Upper lobe of right lung (tissue), 1 donor: ENCODE data around the gene NEUROD2. TPM values are rescaled to one million over a fixed set of nuclear protein-coding genes. Genes with fewer than 3 reads are reported as not detected.

Experiments used
- ATAC-seq: fragments of 200-7000 bp; cut with Tn5 transposase; one replicate; pipeline ENCODE4 v1.9.1; 2020; ENCODE audit warnings: mild to moderate bottlenecking, moderate library complexity
- DNase-seq: peaks from one replicate; pipeline ENCODE4 v3.0.0-alpha.2; 2020
- H3K27ac ChIP-seq: fragments of 200-600 bp; one replicate; pipeline ENCODE4 v1.8.0; 2022
- H3K27me3 ChIP-seq: fragments of 200-600 bp; one replicate; pipeline ENCODE4 v1.8.0; 2022; ENCODE audit warnings: mild to moderate bottlenecking
- H3K36me3 ChIP-seq: fragments of 200-600 bp; one replicate; pipeline ENCODE4 v1.8.0; 2022
- H3K4me1 ChIP-seq: fragments of 200-600 bp; one replicate; pipeline ENCODE4 v1.8.0; 2022
- H3K4me3 ChIP-seq: fragments of 200-600 bp; one replicate; pipeline ENCODE4 v1.8.0; 2022; ENCODE audit warnings: mild to moderate bottlenecking
- H3K9me3 ChIP-seq: fragments of 200-600 bp; one replicate; pipeline ENCODE4 v1.8.0; 2022
- intact Hi-C: fragments of 100-400 bp; cut with DNase I; formaldehyde crosslinking; loops from one replicate; pipeline ENCODE4 v1.11.0; 2022
- total RNA-seq: library from RNA; stranded (reverse); fragmentation: NEBNext Ultra II Directional; extraction: Animal tissue kit (Norgen Biotek cat#: 25700); gene quantifications from one replicate; pipeline ENCODE4 v1.2.1, GENCODE V29; 2021
- TF ChIP-seq, protein P1 (sequence below): fragments of 200-600 bp; IDR thresholded peaks from one replicate; pipeline ENCODE4 v1.8.0; 2022; ENCODE audit warnings: antibody characterized with exemption
- donor health status: DM: no; HTN: yes; CAD: no; lungs with severe emphysema.

NEUROD2 gene
- total RNA-seq, 1 donor from 2014 or later = not detected

DNA sequence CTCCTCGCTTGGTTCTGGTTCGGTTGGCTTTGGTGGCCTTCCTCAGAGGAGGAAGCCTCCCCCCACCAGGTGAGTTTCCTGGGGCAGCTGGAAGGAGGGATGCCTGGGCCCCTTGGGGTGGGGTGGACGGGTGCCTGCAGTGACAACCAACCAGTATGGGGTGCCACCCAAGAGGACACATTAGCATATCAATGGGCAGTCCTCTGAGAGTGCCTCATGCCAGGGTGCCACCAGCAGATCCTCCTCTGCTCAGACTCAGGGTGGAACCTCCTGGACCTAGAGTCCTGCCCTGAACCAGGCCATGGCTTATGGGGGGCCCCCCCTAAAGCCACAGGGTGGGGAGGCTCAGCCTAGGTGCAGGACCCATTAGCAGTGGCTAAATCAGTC lies 21.8 kb upstream of the NEUROD2 start:
- no peaks in the 10 kb centered on the region for H3K4me1 ChIP-seq

DNA sequence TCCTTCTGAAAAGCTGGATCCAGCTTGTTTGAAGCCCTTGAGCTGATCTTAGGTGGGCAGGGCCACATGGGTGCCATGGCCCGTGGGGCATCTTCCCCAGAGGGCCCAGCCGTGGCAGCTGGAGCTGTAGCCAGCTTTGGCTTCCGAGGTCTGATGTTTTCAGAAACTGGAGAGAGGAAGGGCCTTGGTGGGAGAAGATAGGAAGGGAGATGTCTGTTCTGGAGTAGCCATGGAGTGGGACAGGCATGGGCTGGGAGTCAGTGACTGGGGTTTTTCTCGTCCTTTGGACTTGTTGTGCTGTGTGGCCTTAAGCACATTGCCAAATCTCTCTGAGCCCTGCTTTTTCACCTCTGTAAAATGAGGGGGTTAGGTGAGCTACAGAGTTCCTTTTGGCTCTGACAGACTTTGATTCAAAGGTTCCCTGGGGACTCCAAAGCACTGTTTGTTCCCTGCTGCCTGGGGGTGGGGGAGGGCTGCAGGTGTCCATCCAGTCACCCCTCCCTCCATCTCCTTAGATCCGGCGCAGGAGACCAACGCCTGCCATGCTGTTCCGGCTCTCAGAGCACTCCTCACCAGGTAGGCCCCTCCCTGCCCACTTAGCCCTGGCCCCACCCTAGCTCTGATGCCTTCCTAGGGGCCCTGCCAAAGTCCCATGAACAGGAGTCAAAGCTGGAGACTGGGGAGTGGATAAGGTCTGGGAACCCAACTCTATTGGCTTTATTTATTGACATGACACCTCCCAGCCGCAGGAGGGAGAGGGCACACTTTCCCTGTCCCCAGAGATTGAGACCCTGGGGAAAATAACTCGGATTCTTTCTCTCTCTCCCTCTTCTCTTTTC lies 21.2 kb upstream of the NEUROD2 start:
- peak; percentile 88 for DNase-seq
- Histone ChIP-seq H3K27me3 (peaks cover 33% of the 10 kb centered on the region), H3K36me3 (no peaks in the 10 kb centered on the region), H3K27ac (peak overlapping the region; percentile 24), H3K4me3 (peak overlapping the region; percentile 16), H3K4me1 (no peaks in the 10 kb centered on the region), H3K9me3 (no peaks in the 10 kb centered on the region)
- TF ChIP-seq, protein P1, sequence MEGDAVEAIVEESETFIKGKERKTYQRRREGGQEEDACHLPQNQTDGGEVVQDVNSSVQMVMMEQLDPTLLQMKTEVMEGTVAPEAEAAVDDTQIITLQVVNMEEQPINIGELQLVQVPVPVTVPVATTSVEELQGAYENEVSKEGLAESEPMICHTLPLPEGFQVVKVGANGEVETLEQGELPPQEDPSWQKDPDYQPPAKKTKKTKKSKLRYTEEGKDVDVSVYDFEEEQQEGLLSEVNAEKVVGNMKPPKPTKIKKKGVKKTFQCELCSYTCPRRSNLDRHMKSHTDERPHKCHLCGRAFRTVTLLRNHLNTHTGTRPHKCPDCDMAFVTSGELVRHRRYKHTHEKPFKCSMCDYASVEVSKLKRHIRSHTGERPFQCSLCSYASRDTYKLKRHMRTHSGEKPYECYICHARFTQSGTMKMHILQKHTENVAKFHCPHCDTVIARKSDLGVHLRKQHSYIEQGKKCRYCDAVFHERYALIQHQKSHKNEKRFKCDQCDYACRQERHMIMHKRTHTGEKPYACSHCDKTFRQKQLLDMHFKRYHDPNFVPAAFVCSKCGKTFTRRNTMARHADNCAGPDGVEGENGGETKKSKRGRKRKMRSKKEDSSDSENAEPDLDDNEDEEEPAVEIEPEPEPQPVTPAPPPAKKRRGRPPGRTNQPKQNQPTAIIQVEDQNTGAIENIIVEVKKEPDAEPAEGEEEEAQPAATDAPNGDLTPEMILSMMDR = no peak
- intact Hi-C loops = loop anchor here (10.0 kb wide), 1 partner anchor 126 kb away; no protein-coding TSS in a partner anchor
- ATAC-seq = peak; percentile 73

More for the DNA sequence above, 21.8 kb upstream of the NEUROD2 start:
- no peaks in the 10 kb centered on the region for H3K36me3 ChIP-seq
- intact Hi-C loops = loop anchor here (10.0 kb wide), 1 partner anchor 125 kb away; no protein-coding TSS in a partner anchor
- H3K9me3 ChIP-seq = no peaks in the 10 kb centered on the region
- H3K4me3 ChIP-seq = peak overlapping the region; percentile 16
- no peak for DNase-seq
- H3K27me3 ChIP-seq = peaks cover 33% of the 10 kb centered on the region
- peak; percentile 3 for ATAC-seq
- peak overlapping the region; percentile 24 for H3K27ac ChIP-seq
- TF ChIP-seq, protein P1 = no peak

DNA sequence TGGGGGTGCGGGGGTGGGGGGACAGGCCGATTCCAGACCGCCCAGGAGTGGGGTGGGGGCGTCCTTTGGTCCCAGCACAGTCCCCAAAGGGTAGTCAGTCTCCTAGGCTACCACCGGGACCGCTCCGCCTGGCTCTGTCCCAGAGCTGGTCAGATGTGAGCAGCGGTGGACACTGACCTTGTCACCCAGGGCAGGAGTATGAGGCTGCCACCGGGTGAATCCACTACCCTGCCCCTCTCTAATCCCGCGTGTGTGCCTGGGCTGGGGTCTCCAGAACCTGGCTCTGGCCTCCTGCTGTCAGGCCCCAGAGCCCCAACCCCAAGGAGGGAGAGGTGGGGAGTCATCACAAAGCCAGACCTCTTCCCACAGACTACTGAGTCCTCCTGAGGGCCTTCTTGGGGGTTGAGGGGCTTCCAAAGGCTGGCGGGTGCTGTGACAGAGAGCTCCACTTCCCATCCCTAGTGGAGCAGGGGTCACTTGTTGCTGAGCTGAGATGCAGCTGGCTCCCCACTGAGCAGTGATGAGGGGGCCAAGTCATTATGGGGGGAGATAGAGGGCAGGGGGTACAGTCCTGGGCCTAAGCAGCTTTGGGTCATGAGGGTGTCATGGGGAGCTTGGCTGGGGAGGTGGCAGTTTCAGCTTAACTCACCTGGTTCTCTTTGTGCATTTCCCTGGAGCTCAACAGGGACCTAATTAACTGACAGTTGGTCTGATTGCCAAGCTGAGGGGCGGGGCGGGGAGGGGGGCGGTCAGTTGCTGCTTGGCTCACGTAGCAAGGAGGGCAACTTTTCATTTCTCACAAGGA lies 20.2 kb upstream of the NEUROD2 start:
- TF ChIP-seq, protein P1 = no peak
- Histone ChIP-seq H3K9me3 (no peaks in the 10 kb centered on the region), H3K36me3 (no peaks in the 10 kb centered on the region), H3K27ac (peak overlapping the region; percentile 24), H3K4me1 (no peaks in the 10 kb centered on the region), H3K27me3 (peaks cover 33% of the 10 kb centered on the region), H3K4me3 (peak overlapping the region; percentile 39)
- DNase-seq = no peak
- no peak for ATAC-seq
- intact Hi-C loops = loop anchor here (10.0 kb wide), 1 partner anchor 127 kb away; no protein-coding TSS in a partner anchor

DNA sequence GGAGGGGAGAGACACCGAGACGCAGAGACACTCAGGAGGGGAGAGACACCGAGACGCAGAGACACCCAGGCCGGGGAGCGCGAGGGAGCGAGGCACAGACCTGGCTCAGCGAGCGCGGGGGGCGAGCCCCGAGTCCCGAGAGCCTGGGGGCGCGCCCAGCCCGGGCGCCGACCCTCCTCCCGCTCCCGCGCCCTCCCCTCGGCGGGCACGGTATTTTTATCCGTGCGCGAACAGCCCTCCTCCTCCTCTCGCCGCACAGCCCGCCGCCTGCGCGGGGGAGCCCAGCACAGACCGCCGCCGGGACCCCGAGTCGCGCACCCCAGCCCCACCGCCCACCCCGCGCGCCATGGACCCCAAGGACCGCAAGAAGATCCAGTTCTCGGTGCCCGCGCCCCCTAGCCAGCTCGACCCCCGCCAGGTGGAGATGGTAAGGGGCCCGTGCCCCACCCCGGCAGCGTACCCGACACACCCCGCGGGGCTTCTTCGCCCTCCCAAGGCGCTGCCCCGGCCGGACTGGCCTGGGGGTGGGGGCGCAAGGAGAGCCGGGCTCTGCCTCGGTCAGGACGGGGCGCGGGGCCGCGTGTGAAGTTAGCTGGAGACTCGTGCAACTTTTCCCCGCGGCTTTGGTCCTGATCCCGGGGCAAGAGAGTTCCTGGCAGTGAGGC lies 19.5 kb upstream of the NEUROD2 start:
- H3K9me3 ChIP-seq = no peaks in the 10 kb centered on the region
- no peak overlapping the region for H3K27ac ChIP-seq
- ATAC-seq (no peak), DNase-seq (no peak)
- peaks cover 3% of the 10 kb centered on the region for H3K4me1 ChIP-seq
- H3K4me3 ChIP-seq = peak overlapping the region; percentile 39
- peaks cover 33% of the 10 kb centered on the region for H3K27me3 ChIP-seq
- intact Hi-C loops = loop anchor here (10.0 kb wide), 1 partner anchor 128 kb away; no protein-coding TSS in a partner anchor
- TF ChIP-seq, protein P1 = no peak
- H3K36me3 ChIP-seq = no peaks in the 10 kb centered on the region
